Endodermal cell (in vitro differentiated cells): ENCODE measurements around the gene CLDN22. TPM values are rescaled to one million over a fixed set of nuclear protein-coding genes. Genes with fewer than 3 reads are reported as not detected.

ENCODE experiments used
- DNase-seq: peaks from one replicate; pipeline ENCODE4 v3.0.0-alpha.2; 2017
- H3K27ac ChIP-seq: 2 replicates; pipeline ENCODE4 v1.5.1; 2013; ENCODE audit warnings: mild to moderate bottlenecking, low read depth, low read length, moderate library complexity
- H3K27me3 ChIP-seq: 2 replicates; pipeline ENCODE4 v1.6.1; 2013; ENCODE audit warnings: mild to moderate bottlenecking, low read length, moderate library complexity; ENCODE audit not compliant: insufficient read depth, control insufficient read depth, poor library complexity, severe bottlenecking
- H3K36me3 ChIP-seq: 2 replicates; pipeline ENCODE4 v1.7.0; 2013; ENCODE audit warnings: mild to moderate bottlenecking, low read length, moderate library complexity; ENCODE audit not compliant: control insufficient read depth, insufficient read depth
- H3K4me1 ChIP-seq: one replicate; pipeline ENCODE4 v1.7.0; 2013; ENCODE audit warnings: low read length; ENCODE audit not compliant: control insufficient read depth, insufficient read depth
- H3K4me3 ChIP-seq: 2 replicates; pipeline ENCODE4 v1.5.1; 2013; ENCODE audit warnings: mild to moderate bottlenecking, low read length, moderate library complexity
- H3K9ac ChIP-seq: 2 replicates; pipeline ENCODE4 v1.6.1; 2013; ENCODE audit warnings: mild to moderate bottlenecking, low read length, moderate library complexity; ENCODE audit not compliant: poor library complexity, severe bottlenecking; ENCODE audit errors: extremely low read depth
- H3K9me3 ChIP-seq: 2 replicates; pipeline ENCODE4 v1.6.1; 2013; ENCODE audit warnings: mild to moderate bottlenecking, low read length, moderate library complexity; ENCODE audit not compliant: control insufficient read depth
- H3K27ac Mint-ChIP-seq: 2 replicates; pipeline ENCODE4 v1.8.0; 2020; ENCODE audit warnings: mixed read lengths
- H3K27me3 Mint-ChIP-seq: 2 replicates; pipeline ENCODE4 v1.8.0; 2021; ENCODE audit warnings: mild to moderate bottlenecking, mixed read lengths; ENCODE audit not compliant: insufficient read depth
- H3K36me3 Mint-ChIP-seq: 2 replicates; pipeline ENCODE4 v1.8.0; 2020; ENCODE audit warnings: low read depth, mixed read lengths
- H3K4me1 Mint-ChIP-seq: 2 replicates; pipeline ENCODE4 v1.8.0; 2020; ENCODE audit warnings: mixed read lengths
- H3K4me3 Mint-ChIP-seq: 2 replicates; pipeline ENCODE4 v1.8.0; 2020; ENCODE audit warnings: mild to moderate bottlenecking, moderate library complexity, mixed read lengths
- H3K9me3 Mint-ChIP-seq: 2 replicates; pipeline ENCODE4 v1.8.0; 2020; ENCODE audit warnings: mild to moderate bottlenecking, mixed read lengths
- WGBS, 2 experiments: methylation state at CpG; one replicate each; pipeline versions ENCODE4 v1.1.5 to v1.1.7; 2013; ENCODE audit warnings: missing lambda C conversion rate in 2 of 2, mixed read lengths in 1 of 2; ENCODE audit not compliant: insufficient coverage in 1 of 2, insufficient read length in 1 of 2; 5-methylcytosine and 5-hydroxymethylcytosine counted together
- total RNA-seq, 2 donors: library from RNA; stranded (reverse); fragmentation: NEBNext Ultra II Directional in 1 of 2; extraction: Animal tissue kit (Norgen Biotek cat#: 25700) in 1 of 2; gene quantifications; 2 replicates in 1 of 2; 3 replicates in 1 of 2; pipeline ENCODE4 v1.2.1, GENCODE V29; 2021
- TF ChIP-seq, protein P1 (sequence below): fragments of 200-600 bp; sonication (generic); conservative IDR thresholded peaks from 2 replicates; pipeline ENCODE4 v1.5.0; 2021; ENCODE audit warnings: antibody characterized with exemption, mild to moderate bottlenecking

CLDN22 gene
- total RNA-seq, 2 donors from 2014 or later, result 0.15 TPM; not detected in 1

- H3K36me3 ChIP-seq, result peaks cover 72% of the 10 kb centered on the region
- no peaks in the 10 kb centered on the region for H3K4me1 ChIP-seq
- H3K9me3 ChIP-seq, result peaks cover 48% of the 10 kb centered on the region
- H3K4me3 Mint-ChIP-seq, result no peak overlapping the region
- peaks cover 28% of the 10 kb centered on the region for H3K9me3 Mint-ChIP-seq
- DNase-seq, result no peak
- no peak overlapping the region for H3K27ac Mint-ChIP-seq
- H3K27me3 ChIP-seq, result no peaks in the 10 kb centered on the region
- peak overlapping the region; percentile 69 for H3K4me3 ChIP-seq
- no peak overlapping the region for H3K9ac ChIP-seq
- H3K27ac ChIP-seq, result no peak overlapping the region
- 54% methylated on average over 1 of the region's 1 CpG; no CpG with 5 or more reads in 1 of the 2 experiments for WGBS, 2 experiments
- H3K27me3 Mint-ChIP-seq, result no peaks in the 10 kb centered on the region
- H3K36me3 Mint-ChIP-seq, result peaks cover 63% of the 10 kb centered on the region
- no peaks in the 10 kb centered on the region for H3K4me1 Mint-ChIP-seq
- TF ChIP-seq, protein P1, sequence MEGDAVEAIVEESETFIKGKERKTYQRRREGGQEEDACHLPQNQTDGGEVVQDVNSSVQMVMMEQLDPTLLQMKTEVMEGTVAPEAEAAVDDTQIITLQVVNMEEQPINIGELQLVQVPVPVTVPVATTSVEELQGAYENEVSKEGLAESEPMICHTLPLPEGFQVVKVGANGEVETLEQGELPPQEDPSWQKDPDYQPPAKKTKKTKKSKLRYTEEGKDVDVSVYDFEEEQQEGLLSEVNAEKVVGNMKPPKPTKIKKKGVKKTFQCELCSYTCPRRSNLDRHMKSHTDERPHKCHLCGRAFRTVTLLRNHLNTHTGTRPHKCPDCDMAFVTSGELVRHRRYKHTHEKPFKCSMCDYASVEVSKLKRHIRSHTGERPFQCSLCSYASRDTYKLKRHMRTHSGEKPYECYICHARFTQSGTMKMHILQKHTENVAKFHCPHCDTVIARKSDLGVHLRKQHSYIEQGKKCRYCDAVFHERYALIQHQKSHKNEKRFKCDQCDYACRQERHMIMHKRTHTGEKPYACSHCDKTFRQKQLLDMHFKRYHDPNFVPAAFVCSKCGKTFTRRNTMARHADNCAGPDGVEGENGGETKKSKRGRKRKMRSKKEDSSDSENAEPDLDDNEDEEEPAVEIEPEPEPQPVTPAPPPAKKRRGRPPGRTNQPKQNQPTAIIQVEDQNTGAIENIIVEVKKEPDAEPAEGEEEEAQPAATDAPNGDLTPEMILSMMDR, result no peak
These were observed 44.0 kb downstream of the CLDN22 start for GRCh38 chr4:183276106-183276505.

GRCh38 chr4:183272384-183272783 lies 47.7 kb downstream of the CLDN22 start:
- Mint-ChIP-seq H3K4me1 (no peaks in the 10 kb centered on the region), H3K27ac (no peak overlapping the region), H3K27me3 (no peaks in the 10 kb centered on the region), H3K4me3 (no peak overlapping the region), H3K36me3 (peaks cover 81% of the 10 kb centered on the region), H3K9me3 (peaks cover 28% of the 10 kb centered on the region)
- H3K27me3 ChIP-seq, result no peaks in the 10 kb centered on the region
- DNase-seq, result no peak
- TF ChIP-seq, protein P1, result no peak
- no peaks in the 10 kb centered on the region for H3K4me1 ChIP-seq
- H3K36me3 ChIP-seq, result peaks cover 93% of the 10 kb centered on the region
- H3K9ac ChIP-seq, result no peak overlapping the region
- H3K4me3 ChIP-seq, result no peak overlapping the region
- H3K27ac ChIP-seq, result no peak overlapping the region
- peaks cover 48% of the 10 kb centered on the region for H3K9me3 ChIP-seq
- 80 to 100% methylated on average over 1 to 3 of the region's 3 CpGs for WGBS, 2 experiments

DNA sequence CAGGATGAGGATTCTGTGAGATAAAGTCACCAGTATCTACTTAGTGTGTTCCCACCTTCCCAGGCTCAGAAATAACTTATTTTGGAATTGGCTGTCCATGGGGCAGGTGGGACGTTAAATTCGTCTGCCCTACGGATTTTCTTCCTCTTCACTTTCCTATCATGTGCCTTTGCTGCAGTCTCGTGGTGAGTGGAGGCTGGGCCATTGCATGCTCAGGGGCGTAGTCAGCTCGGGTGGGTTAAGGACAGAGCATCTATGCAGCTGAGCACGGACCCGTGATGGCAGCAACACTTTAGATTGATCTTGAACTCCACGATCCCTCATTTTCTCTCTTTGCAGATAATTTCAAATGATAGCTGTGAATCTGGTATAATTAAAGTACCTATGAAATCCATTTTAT lies 51.5 kb downstream of the CLDN22 start:
- DNase-seq, result no peak
- WGBS, 2 experiments, result 95 to 97% methylated on average over 9 of the region's 9 CpGs
- H3K27me3 Mint-ChIP-seq, result no peaks in the 10 kb centered on the region
- H3K27me3 ChIP-seq, result no peaks in the 10 kb centered on the region
- no peaks in the 10 kb centered on the region for H3K4me1 Mint-ChIP-seq
- TF ChIP-seq, protein P1, result no peak
- H3K9me3 Mint-ChIP-seq, result peaks cover under 1% of the 10 kb centered on the region
- H3K36me3 ChIP-seq, result peaks cover 99% of the 10 kb centered on the region
- no peak overlapping the region for H3K27ac Mint-ChIP-seq
- H3K4me3 ChIP-seq, result no peak overlapping the region
- no peak overlapping the region for H3K27ac ChIP-seq
- no peak overlapping the region for H3K4me3 Mint-ChIP-seq
- peaks cover 16% of the 10 kb centered on the region for H3K9me3 ChIP-seq
- H3K36me3 Mint-ChIP-seq, result peaks cover 86% of the 10 kb centered on the region
- H3K9ac ChIP-seq, result no peak overlapping the region
- no peaks in the 10 kb centered on the region for H3K4me1 ChIP-seq

Other genes starting within 250 kb of the CLDN22 start
- gene WWC2, start 221.0 kb downstream of the CLDN22 start, total RNA-seq, result 100 to 1,000 TPM in 1 of 2 donors, 10 to 100 TPM in 1; 98.2 to 108 TPM
- gene CLDN24, start 2.1 kb upstream of the CLDN22 start, total RNA-seq, result not detected
- gene CDKN2AIP, start 124.4 kb upstream of the CLDN22 start, total RNA-seq, result 10 to 100 TPM; 14.1 to 15.3 TPM
- 10 to 100 TPM; 16.9 to 19.8 TPM for gene ING2, start 184.8 kb upstream of the CLDN22 start, total RNA-seq